Liver (tissue), 9 donors: Measurements from ENCODE around the gene PDE10A. TPM values are rescaled to one million over a fixed set of nuclear protein-coding genes. Genes with fewer than 3 reads are reported as not detected.

ENCODE experiments used
- DNase-seq: peaks from one replicate; pipeline ENCODE4 v3.0.0-alpha.2; 2017; ENCODE audit warnings: low spot score
- H3K27ac ChIP-seq, 2 donors: one replicate each; pipeline ENCODE4 v1.7.0; 2013; ENCODE audit warnings: inconsistent platforms in 2 of 2, low read length in 2 of 2, control low read depth in 1 of 2, low read depth in 1 of 2, mild to moderate bottlenecking in 1 of 2
- H3K27me3 ChIP-seq, 4 donors: one replicate each; pipeline versions ENCODE4 v1.6.1 to v1.7.0; 2013; ENCODE audit warnings: low read length in 3 of 4, inconsistent platforms in 1 of 4, mild to moderate bottlenecking in 1 of 4, moderate library complexity in 1 of 4; ENCODE audit not compliant: control insufficient read depth in 4 of 4, insufficient read depth in 4 of 4
- H3K36me3 ChIP-seq, 4 donors: one replicate each; pipeline versions ENCODE4 v1.6.1 to v1.7.0; 2013; ENCODE audit warnings: low read length in 3 of 4, mild to moderate bottlenecking in 3 of 4, low read depth in 1 of 4, moderate library complexity in 1 of 4; ENCODE audit not compliant: control insufficient read depth in 4 of 4, insufficient read depth in 3 of 4
- H3K4me1 ChIP-seq, 4 donors: one replicate each; pipeline versions ENCODE4 v1.6.1 to v1.7.0; 2013; ENCODE audit warnings: low read length in 3 of 4, mild to moderate bottlenecking in 3 of 4, moderate library complexity in 1 of 4; ENCODE audit not compliant: control insufficient read depth in 4 of 4, insufficient read depth in 4 of 4
- H3K4me3 ChIP-seq, 3 donors: one replicate each; pipeline versions ENCODE4 v1.6.1 to v1.7.0; 2013; ENCODE audit warnings: low read length in 3 of 3, control low read depth in 1 of 3, low read depth in 1 of 3, mild to moderate bottlenecking in 1 of 3
- H3K9ac ChIP-seq, 2 donors: one replicate each; pipeline ENCODE4 v1.7.0; 2013; ENCODE audit warnings: low read length in 2 of 2, mild to moderate bottlenecking in 2 of 2, moderate library complexity in 2 of 2, control low read depth in 1 of 2, low read depth in 1 of 2
- H3K9me3 ChIP-seq, 4 donors: one replicate each; pipeline versions ENCODE4 v1.6.1 to v1.7.0; 2013; ENCODE audit warnings: low read length in 3 of 4; ENCODE audit not compliant: control insufficient read depth in 4 of 4
- ATF3 ChIP-seq: IDR thresholded peaks from 2 replicates; pipeline ENCODE4 v1.6.1; 2016; ENCODE audit warnings: antibody characterized with exemption
- EGR1 ChIP-seq, 2 donors: IDR thresholded peaks; 2 replicates each; pipeline ENCODE4 v1.6.1; 2016 to 2018; ENCODE audit warnings: antibody characterized with exemption in 2 of 2, low read depth in 2 of 2
- FOXA1 ChIP-seq: IDR thresholded peaks from 2 replicates; pipeline ENCODE4 v1.6.1; 2016; ENCODE audit warnings: antibody characterized with exemption
- FOXA2 ChIP-seq: IDR thresholded peaks from 2 replicates; pipeline ENCODE4 v1.6.1; 2016; ENCODE audit warnings: antibody characterized with exemption
- GABPA ChIP-seq, 2 donors: IDR thresholded peaks in 1 of 2; conservative IDR thresholded peaks in 1 of 2; 2 replicates each; pipeline ENCODE4 v1.6.1; 2016; ENCODE audit warnings: antibody characterized with exemption in 2 of 2, mild to moderate bottlenecking in 1 of 2, moderate library complexity in 1 of 2
- HNF4A ChIP-seq, 2 donors: conservative IDR thresholded peaks; 2 replicates each; pipeline ENCODE4 v1.6.1; 2016; ENCODE audit warnings: antibody characterized with exemption in 2 of 2, mild to moderate bottlenecking in 2 of 2
- HNF4G ChIP-seq: IDR thresholded peaks from 2 replicates; pipeline ENCODE4 v1.6.1; 2016; ENCODE audit warnings: antibody characterized with exemption
- JUND ChIP-seq, 2 donors: IDR thresholded peaks; 2 replicates each; pipeline ENCODE4 v1.6.1; 2016; ENCODE audit warnings: antibody characterized with exemption in 2 of 2
- MAX ChIP-seq: IDR thresholded peaks from 2 replicates; pipeline ENCODE4 v1.6.1; 2016; ENCODE audit warnings: antibody characterized with exemption
- NR2F2 ChIP-seq: IDR thresholded peaks from 2 replicates; pipeline ENCODE4 v1.6.1; 2016; ENCODE audit warnings: antibody characterized with exemption
- RAD21 ChIP-seq, 2 donors: IDR thresholded peaks; 2 replicates each; pipeline ENCODE4 v1.6.1; 2016; ENCODE audit warnings: antibody characterized with exemption in 2 of 2, mild to moderate bottlenecking in 2 of 2
- REST ChIP-seq: IDR thresholded peaks from 2 replicates; pipeline ENCODE4 v1.6.1; 2016; ENCODE audit warnings: antibody characterized with exemption, mild to moderate bottlenecking
- RXRA ChIP-seq, 2 donors: IDR thresholded peaks; 2 replicates each; pipeline ENCODE4 v1.6.1; 2017 to 2018; ENCODE audit warnings: antibody characterized with exemption in 2 of 2, mild to moderate bottlenecking in 1 of 2
- SP1 ChIP-seq: IDR thresholded peaks from 2 replicates; pipeline ENCODE4 v1.6.1; 2018; ENCODE audit warnings: antibody characterized with exemption, mild to moderate bottlenecking
- TAF1 ChIP-seq: conservative IDR thresholded peaks from 2 replicates; pipeline ENCODE4 v1.6.1; 2016; ENCODE audit warnings: antibody characterized with exemption, mild to moderate bottlenecking
- YY1 ChIP-seq: IDR thresholded peaks from 2 replicates; pipeline ENCODE4 v1.6.1; 2016; ENCODE audit warnings: antibody characterized with exemption, mild to moderate bottlenecking
- WGBS: extraction: QIAGEN DNeasy Blood & Tissue Kit; methylation state at CpG from one replicate; pipeline ENCODE4 v1.1.7; 2013; 5-methylcytosine and 5-hydroxymethylcytosine counted together
- polyA plus RNA-seq, 2 donors: library from polyadenylated mRNA; stranded (reverse) in 1 of 2; unstranded in 1 of 2; fragments of 200-250 nt in 1 of 2; fragments of >200 nt in 1 of 2; fragmentation: Nextera tagmentation in 1 of 2; extraction: Ambion mirVana in 1 of 2; gene quantifications; one replicate each; pipeline versions ENCODE4 v1.2.1 to v1.2.3, GENCODE V29; 2013 to 2015
- total RNA-seq, 2 donors: library from RNA; depleted of rRNA; stranded (reverse); fragments of >200 nt; gene quantifications; one replicate each; pipeline ENCODE4 v1.2.3, GENCODE V29; 2014
- TF ChIP-seq, protein P1 (sequence below): fragments of 150-350 bp; IDR thresholded peaks from 2 replicates; pipeline ENCODE4 v1.5.1; 2017; ENCODE audit warnings: improper control_type of control experiment, low read depth, low read length; ENCODE audit not compliant: missing input control
- donor health status: healthy.
- donor health status: healthy.
- donor health status: healthy.
- donor health status: healthy.
- donor health status: healthy.

PDE10A gene
- total and polyA plus RNA-seq, 4 donors, result 0.20 to 1.7 (median 0.47) TPM

DNA sequence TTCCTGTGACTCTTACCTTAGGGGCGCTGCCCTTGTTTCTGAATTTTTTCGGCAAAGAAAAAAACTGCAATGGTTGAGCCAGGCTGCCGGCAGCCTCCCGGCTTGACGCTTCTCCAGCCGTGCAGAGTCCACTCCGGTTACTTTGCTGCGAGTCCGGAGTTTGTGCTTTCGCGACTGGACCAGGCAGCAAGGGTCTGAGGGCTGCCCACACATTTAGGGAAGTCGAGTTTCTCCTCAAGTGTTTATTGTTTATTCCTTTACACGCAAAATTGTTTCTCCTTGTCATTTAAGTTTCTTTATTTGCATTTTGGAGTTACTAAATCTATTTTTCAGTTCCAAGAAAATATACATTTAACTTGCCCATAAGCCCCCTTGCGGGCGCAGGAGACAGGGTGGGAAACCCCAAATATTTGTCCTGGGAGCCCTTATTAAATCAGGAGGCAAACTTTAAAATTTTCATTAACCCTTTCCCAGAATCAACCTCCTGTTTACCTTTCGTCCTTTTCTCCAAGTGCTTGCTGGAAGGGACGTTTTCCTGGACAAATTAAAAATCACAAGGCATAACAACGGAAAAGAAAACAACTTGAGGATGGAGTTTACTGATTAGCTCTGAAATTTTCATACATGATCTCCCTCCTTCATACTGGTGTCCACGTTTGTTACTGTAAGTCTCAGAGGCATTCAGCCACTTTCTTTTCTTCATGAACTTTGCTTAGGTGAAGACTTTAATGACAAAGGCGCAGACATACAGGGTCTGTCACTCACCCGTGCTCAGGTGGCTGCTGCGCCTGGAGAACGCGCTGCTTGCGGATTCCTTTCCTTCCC is 1.7 kb upstream of the PDE10A start (continued):
- no peak for TF ChIP-seq REST

- peaks cover 21 to 44% (median 34%) of the 10 kb centered on the region in 4 donors for H3K4me1 ChIP-seq
- no peaks in the 10 kb centered on the region for H3K36me3 ChIP-seq
- WGBS, result 4% methylated on average over 48 of the region's 48 CpGs
- no peak overlapping the region for H3K27ac ChIP-seq
- peaks cover 0 to 26% (median 10%) of the 10 kb centered on the region in 4 donors for H3K27me3 ChIP-seq
- H3K9ac ChIP-seq, result no peak overlapping the region
- TF ChIP-seq ATF3, result no peak
- TF ChIP-seq RXRA (IDR thresholded peaks at IDR 0.05), result no peak
- TF ChIP-seq HNF4G, result no peak
- TF ChIP-seq FOXA1, result no peak
- no peak for TF ChIP-seq EGR1 (IDR thresholded peaks at IDR 0.05; ENCODE audit: low read depth in 2 of 2)
- TF ChIP-seq, protein P1, sequence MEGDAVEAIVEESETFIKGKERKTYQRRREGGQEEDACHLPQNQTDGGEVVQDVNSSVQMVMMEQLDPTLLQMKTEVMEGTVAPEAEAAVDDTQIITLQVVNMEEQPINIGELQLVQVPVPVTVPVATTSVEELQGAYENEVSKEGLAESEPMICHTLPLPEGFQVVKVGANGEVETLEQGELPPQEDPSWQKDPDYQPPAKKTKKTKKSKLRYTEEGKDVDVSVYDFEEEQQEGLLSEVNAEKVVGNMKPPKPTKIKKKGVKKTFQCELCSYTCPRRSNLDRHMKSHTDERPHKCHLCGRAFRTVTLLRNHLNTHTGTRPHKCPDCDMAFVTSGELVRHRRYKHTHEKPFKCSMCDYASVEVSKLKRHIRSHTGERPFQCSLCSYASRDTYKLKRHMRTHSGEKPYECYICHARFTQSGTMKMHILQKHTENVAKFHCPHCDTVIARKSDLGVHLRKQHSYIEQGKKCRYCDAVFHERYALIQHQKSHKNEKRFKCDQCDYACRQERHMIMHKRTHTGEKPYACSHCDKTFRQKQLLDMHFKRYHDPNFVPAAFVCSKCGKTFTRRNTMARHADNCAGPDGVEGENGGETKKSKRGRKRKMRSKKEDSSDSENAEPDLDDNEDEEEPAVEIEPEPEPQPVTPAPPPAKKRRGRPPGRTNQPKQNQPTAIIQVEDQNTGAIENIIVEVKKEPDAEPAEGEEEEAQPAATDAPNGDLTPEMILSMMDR, result no peak
- no peak for TF ChIP-seq GABPA (IDR thresholded peaks at IDR 0.05 in 1 of 2, conservative IDR thresholded peaks at IDR 0.05 in 1 of 2)
- H3K9me3 ChIP-seq, result no peaks in the 10 kb centered on the region
- DNase-seq, result no peak
- H3K4me3 ChIP-seq, result peak overlapping the region in 1 of 3 donors; percentile 60
Measured at GRCh38 chr6:165663736-165664558, 906 bp upstream of the PDE10A start.

GRCh38 chr6:165663377-165663735 is 315 bp upstream of the PDE10A start:
- H3K9ac ChIP-seq, result no peak overlapping the region
- H3K4me1 ChIP-seq, result peaks cover 21 to 44% (median 34%) of the 10 kb centered on the region in 4 donors
- no peak for DNase-seq
- H3K9me3 ChIP-seq, result no peaks in the 10 kb centered on the region
- H3K4me3 ChIP-seq, result peak overlapping the region in 2 of 3 donors; percentile 6 to 60
- H3K27ac ChIP-seq, result peak overlapping the region in 1 of 2 donors; percentile 46
- peaks cover 0 to 26% (median 11%) of the 10 kb centered on the region in 4 donors for H3K27me3 ChIP-seq
- 2% methylated on average over 22 of the region's 22 CpGs for WGBS
- no peaks in the 10 kb centered on the region for H3K36me3 ChIP-seq
- no peak for TF ChIP-seq FOXA2
- no peak for TF ChIP-seq FOXA1
- no peak for TF ChIP-seq JUND (IDR thresholded peaks at IDR 0.05)
- TF ChIP-seq YY1, result no peak
- TF ChIP-seq RXRA (IDR thresholded peaks at IDR 0.05), result no peak
- no peak for TF ChIP-seq TAF1
- TF ChIP-seq MAX, result no peak
- no peak for TF ChIP-seq HNF4G
- TF ChIP-seq RAD21 (IDR thresholded peaks at IDR 0.05), result no peak
- TF ChIP-seq NR2F2, result no peak
- no peak for TF ChIP-seq SP1
- TF ChIP-seq REST, result no peak
- TF ChIP-seq GABPA (IDR thresholded peaks at IDR 0.05 in 1 of 2, conservative IDR thresholded peaks at IDR 0.05 in 1 of 2), result no peak
- TF ChIP-seq HNF4A (conservative IDR thresholded peaks at IDR 0.05), result no peak
